Astrocyte of the hippocampus (primary cell): ENCODE data around the gene SPON2.

Experiments used
- DNase-seq: peaks from one replicate; pipeline ENCODE4 v3.0.0; 2011; ENCODE audit warnings: low read depth, low spot score

The SPON2 gene

GRCh38 chr4:1172971-1173757 is 781 bp upstream of the SPON2 start:
- DNase-seq, result no peak

- peak; percentile 51 for DNase-seq
These were observed 814 bp downstream of the SPON2 start for GRCh38 chr4:1171311-1172227.

GRCh38 chr4:1170976-1171310 is 1.4 kb downstream of the SPON2 start:
- no peak for DNase-seq

- DNase-seq, result no peak
These were observed 2.0 kb downstream of the SPON2 start for GRCh38 chr4:1170156-1170975.

- no peak for DNase-seq
These were observed 2.7 kb downstream of the SPON2 start for GRCh38 chr4:1169691-1170096.

GRCh38 chr4:1169171-1169671 is 3.2 kb downstream of the SPON2 start:
- no peak for DNase-seq

GRCh38 chr4:1168191-1169101 is 3.9 kb downstream of the SPON2 start:
- no peak for DNase-seq

- peak; percentile 88 for DNase-seq
These were observed 5.0 kb downstream of the SPON2 start for GRCh38 chr4:1167244-1167949.

- no peak for DNase-seq
These were observed 5.7 kb downstream of the SPON2 start for GRCh38 chr4:1166509-1167243.

- no peak for DNase-seq
These were observed 7.3 kb downstream of the SPON2 start for GRCh38 chr4:1164956-1165545.

GRCh38 chr4:1164444-1164843 is 7.9 kb downstream of the SPON2 start:
- DNase-seq, result no peak

- DNase-seq, result no peak
These were observed 8.3 kb downstream of the SPON2 start for GRCh38 chr4:1164040-1164439.

GRCh38 chr4:1160351-1160750 is 12.0 kb downstream of the SPON2 start:
- no peak for DNase-seq

GRCh38 chr4:1156069-1156468 is 16.3 kb downstream of the SPON2 start:
- no peak for DNase-seq

GRCh38 chr4:1155314-1155713 is 17.1 kb downstream of the SPON2 start:
- no peak for DNase-seq

- no peak for DNase-seq
These were observed 17.7 kb downstream of the SPON2 start for GRCh38 chr4:1154523-1155182.

- DNase-seq, result no peak
These were observed 18.3 kb downstream of the SPON2 start for GRCh38 chr4:1154126-1154522.

- no peak for DNase-seq
These were observed 18.8 kb downstream of the SPON2 start for GRCh38 chr4:1153567-1154090.
